ENCODE results near the gene NECTIN3. TPM values are rescaled to one million over a fixed set of nuclear protein-coding genes. Genes with fewer than 3 reads are reported as not detected.
A peak's percentile ranks its signal among the peaks of the same experiment; 100 is the strongest.

NECTIN3 gene
- polyA plus RNA-seq, 2 of the 4 experiments (the other 2 are of a cell fraction), result 29.8 to 38.4 TPM

DNA sequence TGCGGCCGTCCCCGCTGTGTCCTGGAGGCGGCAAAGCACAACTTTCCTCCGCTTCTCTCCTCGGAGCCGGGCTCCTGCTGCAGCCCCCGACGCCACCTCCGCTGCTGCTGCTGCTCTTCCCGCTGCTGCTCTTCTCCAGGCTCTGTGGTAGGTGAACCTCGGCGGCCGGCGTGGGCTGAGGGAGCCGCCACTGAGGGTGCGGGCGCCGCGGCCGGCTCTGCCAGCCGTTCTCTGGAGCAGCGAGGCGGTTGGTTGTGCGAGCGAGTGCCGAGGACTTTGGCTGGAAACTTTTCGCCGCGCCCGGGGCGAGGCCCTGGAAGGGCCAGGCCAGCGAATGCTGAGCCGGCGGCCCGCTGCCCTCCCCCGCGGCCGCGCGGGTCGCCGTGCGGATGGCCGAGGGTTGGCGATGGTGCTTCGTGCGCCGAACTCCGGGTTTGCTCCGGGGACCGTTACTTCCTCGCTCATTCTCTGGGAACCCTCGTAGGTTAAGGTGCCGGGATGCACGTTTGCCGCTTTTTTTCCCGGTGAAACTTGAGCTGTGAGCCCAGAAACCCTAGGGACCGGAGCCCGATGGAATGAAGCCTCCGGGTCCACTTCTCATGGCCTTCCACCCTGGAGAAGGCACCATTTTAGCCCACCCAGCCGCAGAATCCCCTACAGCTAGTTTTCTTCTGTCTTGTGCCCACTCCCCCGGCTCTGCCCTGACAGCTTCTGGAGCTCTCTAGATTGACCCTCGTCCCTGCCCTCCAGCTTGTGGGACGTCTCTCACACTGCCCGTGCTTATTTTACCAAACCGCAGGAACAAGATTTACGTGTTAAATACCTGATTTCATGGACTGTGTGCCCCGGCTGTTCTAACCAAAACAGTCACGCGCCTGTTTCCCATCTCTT lies 660 bp downstream of the NECTIN3 start:
- Histone ChIP-seq H3K4me1 (peaks cover 44% of the 10 kb centered on the region), H3K27ac (peak overlapping the region; percentile 97 to 98), H3K9me3 (no peaks in the 10 kb centered on the region), H3K4me2 (peak overlapping the region; percentile 93), H3K4me3 (peak overlapping the region; percentile 93)
- 2% methylated on average over 26 of the region's 71 CpGs for WGBS (ENCODE audit: missing lambda C conversion rate)
- FAIRE-seq, result no peak
- ChIA-PET POLR2A (no interaction called here), CTCF (interaction anchor here (1.1 kb wide), 1 partner anchor 224 kb away, joined by 4 read pairs; no protein-coding TSS in a partner anchor)
- peak; percentile 7 to 14 for DNase-seq (ENCODE audit: low read depth in 1 of 2, low spot score in 1 of 2)
- ATAC-seq, result peak; percentile 39 to 52
- TF ChIP-seq CHD4 (IDR thresholded peaks at IDR 0.05; ENCODE audit: borderline replicate concordance), result no peak
- TF ChIP-seq FOXS1 (CRISPR knock-in tag; IDR thresholded peaks at IDR 0.05), result no peak
- TF ChIP-seq PHF8 (IDR thresholded peaks at IDR 0.05; ENCODE audit: borderline replicate concordance, low read depth), result peak; percentile 22; the same call in 1 of the 2 replicates
- TF ChIP-seq RCOR1 (IDR thresholded peaks at IDR 0.05; ENCODE audit: low read depth, low read length), result no peak
- TF ChIP-seq RFX5 (IDR thresholded peaks at IDR 0.05), result no peak
- TF ChIP-seq, protein P1, sequence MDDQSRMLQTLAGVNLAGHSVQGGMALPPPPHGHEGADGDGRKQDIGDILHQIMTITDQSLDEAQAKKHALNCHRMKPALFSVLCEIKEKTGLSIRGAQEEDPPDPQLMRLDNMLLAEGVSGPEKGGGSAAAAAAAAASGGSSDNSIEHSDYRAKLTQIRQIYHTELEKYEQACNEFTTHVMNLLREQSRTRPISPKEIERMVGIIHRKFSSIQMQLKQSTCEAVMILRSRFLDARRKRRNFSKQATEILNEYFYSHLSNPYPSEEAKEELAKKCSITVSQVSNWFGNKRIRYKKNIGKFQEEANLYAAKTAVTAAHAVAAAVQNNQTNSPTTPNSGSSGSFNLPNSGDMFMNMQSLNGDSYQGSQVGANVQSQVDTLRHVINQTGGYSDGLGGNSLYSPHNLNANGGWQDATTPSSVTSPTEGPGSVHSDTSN (IDR thresholded peaks at IDR 0.05), result 0 out of 2 replicates have a peak, but pooled peaks have one; percentile 5
- no peak for TF ChIP-seq BHLHE40 (IDR thresholded peaks at IDR 0.05; ENCODE audit: low read depth, low read length)
- TF ChIP-seq, protein P2, sequence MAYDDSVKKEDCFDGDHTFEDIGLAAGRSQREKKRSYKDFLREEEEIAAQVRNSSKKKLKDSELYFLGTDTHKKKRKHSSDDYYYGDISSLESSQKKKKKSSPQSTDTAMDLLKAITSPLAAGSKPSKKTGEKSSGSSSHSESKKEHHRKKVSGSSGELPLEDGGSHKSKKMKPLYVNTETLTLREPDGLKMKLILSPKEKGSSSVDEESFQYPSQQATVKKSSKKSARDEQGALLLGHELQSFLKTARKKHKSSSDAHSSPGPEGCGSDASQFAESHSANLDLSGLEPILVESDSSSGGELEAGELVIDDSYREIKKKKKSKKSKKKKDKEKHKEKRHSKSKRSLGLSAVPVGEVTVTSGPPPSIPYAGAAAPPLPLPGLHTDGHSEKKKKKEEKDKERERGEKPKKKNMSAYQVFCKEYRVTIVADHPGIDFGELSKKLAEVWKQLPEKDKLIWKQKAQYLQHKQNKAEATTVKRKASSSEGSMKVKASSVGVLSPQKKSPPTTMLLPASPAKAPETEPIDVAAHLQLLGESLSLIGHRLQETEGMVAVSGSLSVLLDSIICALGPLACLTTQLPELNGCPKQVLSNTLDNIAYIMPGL (CRISPR knock-in tag; IDR thresholded peaks at IDR 0.05; ENCODE audit: borderline replicate concordance), result no peak
- TF ChIP-seq, protein P3, sequence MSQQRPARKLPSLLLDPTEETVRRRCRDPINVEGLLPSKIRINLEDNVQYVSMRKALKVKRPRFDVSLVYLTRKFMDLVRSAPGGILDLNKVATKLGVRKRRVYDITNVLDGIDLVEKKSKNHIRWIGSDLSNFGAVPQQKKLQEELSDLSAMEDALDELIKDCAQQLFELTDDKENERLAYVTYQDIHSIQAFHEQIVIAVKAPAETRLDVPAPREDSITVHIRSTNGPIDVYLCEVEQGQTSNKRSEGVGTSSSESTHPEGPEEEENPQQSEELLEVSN (IDR thresholded peaks at IDR 0.05; ENCODE audit: borderline replicate concordance, low read depth), result peak; percentile 46; the same call in 1 of the 2 replicates
- TF ChIP-seq, protein P4, sequence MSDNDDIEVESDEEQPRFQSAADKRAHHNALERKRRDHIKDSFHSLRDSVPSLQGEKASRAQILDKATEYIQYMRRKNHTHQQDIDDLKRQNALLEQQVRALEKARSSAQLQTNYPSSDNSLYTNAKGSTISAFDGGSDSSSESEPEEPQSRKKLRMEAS (IDR thresholded peaks at IDR 0.05), result peak; percentile 43; the same call in 1 of the 2 replicates
- TF ChIP-seq RAD21 (conservative IDR thresholded peaks at IDR 0.05 in 1 of 2, IDR thresholded peaks at IDR 0.05 in 1 of 2), result no peak
- TF ChIP-seq, protein P5, sequence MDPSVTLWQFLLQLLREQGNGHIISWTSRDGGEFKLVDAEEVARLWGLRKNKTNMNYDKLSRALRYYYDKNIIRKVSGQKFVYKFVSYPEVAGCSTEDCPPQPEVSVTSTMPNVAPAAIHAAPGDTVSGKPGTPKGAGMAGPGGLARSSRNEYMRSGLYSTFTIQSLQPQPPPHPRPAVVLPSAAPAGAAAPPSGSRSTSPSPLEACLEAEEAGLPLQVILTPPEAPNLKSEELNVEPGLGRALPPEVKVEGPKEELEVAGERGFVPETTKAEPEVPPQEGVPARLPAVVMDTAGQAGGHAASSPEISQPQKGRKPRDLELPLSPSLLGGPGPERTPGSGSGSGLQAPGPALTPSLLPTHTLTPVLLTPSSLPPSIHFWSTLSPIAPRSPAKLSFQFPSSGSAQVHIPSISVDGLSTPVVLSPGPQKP (IDR thresholded peaks at IDR 0.05; ENCODE audit: low read depth, low read length), result no peak
- TF ChIP-seq CBX2 (IDR thresholded peaks at IDR 0.05; ENCODE audit: borderline replicate concordance, low read depth), result no peak
- TF ChIP-seq JUNB (IDR thresholded peaks at IDR 0.05), result no peak
- TF ChIP-seq ZC3H11A (IDR thresholded peaks at IDR 0.05), result no peak
- TF ChIP-seq KDM1A (IDR thresholded peaks at IDR 0.05; ENCODE audit: low read depth), result peak; percentile 18; the same call in 1 of the 2 replicates

DNA sequence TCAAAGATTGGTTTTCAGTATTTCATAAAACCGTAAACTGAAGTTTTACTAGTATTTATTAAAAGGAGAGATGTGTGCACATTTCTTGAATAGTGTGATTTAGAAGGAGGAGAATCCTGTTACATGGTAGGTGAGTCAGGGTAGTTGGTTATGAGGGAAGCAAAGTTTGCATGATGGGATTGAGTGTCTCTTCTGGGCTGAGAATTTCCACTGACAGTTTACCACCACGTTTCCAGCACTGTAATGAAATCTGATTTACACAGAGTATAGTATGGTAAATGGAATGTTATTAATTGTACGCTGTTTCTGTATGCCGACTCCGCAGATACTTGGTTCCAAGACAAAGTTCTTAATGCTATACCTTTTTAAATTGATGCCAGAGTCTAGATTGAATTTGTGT lies 1.6 kb downstream of the NECTIN3 start:
- Histone ChIP-seq H3K9me3 (no peaks in the 10 kb centered on the region), H3K4me1 (peaks cover 50% of the 10 kb centered on the region), H3K4me2 (peak overlapping the region; percentile 93), H3K4me3 (peak overlapping the region; percentile 93), H3K27ac (peak overlapping the region; percentile 97 to 98; a peak in 5 of 6 replicates)
- WGBS (ENCODE audit: missing lambda C conversion rate), result 55% methylated on average over 5 of the region's 5 CpGs
- ChIA-PET CTCF (interaction anchor here (1.1 kb wide), 1 partner anchor 225 kb away, joined by 4 read pairs; no protein-coding TSS in a partner anchor), POLR2A (no interaction called here)
- DNase-seq (ENCODE audit: low read depth in 1 of 2, low spot score in 1 of 2) (no peak), ATAC-seq (no peak), FAIRE-seq (no peak)
- TF ChIP-seq NFE2L2 (conservative IDR thresholded peaks at IDR 0.05; ENCODE audit: low read length) (no peak), RAD21 (conservative IDR thresholded peaks at IDR 0.05 in 1 of 2, IDR thresholded peaks at IDR 0.05 in 1 of 2) (no peak), NPAS2 (CRISPR knock-in tag; IDR thresholded peaks at IDR 0.05; ENCODE audit: borderline replicate concordance) (no peak), SREBF2 (IDR thresholded peaks at IDR 0.05) (no peak), RCOR1 (IDR thresholded peaks at IDR 0.05; ENCODE audit: low read depth, low read length) (no peak)
- TF ChIP-seq, protein P6, sequence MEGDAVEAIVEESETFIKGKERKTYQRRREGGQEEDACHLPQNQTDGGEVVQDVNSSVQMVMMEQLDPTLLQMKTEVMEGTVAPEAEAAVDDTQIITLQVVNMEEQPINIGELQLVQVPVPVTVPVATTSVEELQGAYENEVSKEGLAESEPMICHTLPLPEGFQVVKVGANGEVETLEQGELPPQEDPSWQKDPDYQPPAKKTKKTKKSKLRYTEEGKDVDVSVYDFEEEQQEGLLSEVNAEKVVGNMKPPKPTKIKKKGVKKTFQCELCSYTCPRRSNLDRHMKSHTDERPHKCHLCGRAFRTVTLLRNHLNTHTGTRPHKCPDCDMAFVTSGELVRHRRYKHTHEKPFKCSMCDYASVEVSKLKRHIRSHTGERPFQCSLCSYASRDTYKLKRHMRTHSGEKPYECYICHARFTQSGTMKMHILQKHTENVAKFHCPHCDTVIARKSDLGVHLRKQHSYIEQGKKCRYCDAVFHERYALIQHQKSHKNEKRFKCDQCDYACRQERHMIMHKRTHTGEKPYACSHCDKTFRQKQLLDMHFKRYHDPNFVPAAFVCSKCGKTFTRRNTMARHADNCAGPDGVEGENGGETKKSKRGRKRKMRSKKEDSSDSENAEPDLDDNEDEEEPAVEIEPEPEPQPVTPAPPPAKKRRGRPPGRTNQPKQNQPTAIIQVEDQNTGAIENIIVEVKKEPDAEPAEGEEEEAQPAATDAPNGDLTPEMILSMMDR (IDR thresholded peaks at IDR 0.05), result no peak
- TF ChIP-seq, protein P2 (CRISPR knock-in tag; IDR thresholded peaks at IDR 0.05; ENCODE audit: borderline replicate concordance), result no peak
